NCI-H1694 treated with DMSO at 0.1 percent for 48 hours (cell line): ENCODE measurements around the gene ST3GAL4.
"Not testable (repeated sequence)": the region's sequence is repeated elsewhere in the genome, so short reads cannot be mapped to it uniquely, and the experiment has no call there.

Experiments
- DNase-seq: peaks from one replicate; lab custom pipeline; 2025; lab: John Stamatoyannopoulos, UW

ST3GAL4 gene

DNA sequence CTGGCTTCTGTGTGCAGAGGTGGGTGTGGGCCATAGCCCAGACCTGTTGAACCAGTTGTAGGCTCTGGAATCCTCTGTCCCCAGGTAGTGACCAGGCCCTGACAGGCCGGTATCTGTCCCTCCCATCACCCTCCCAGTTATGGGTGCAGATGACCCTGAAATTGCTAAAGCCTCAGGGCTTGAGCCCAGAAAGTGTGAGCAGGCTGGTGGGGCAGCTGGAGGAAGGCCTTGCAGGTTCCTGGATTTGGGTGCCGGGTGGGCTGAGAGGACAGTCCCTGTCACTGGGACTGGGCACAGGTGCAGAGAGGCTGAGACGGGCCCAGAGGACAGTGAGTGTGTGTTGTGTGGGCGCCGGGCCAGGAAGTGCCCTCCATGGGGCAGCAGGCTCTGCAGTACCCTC is 10.0 kb downstream of the ST3GAL4 start:
- DNase-seq = not testable (repeated sequence)

DNA sequence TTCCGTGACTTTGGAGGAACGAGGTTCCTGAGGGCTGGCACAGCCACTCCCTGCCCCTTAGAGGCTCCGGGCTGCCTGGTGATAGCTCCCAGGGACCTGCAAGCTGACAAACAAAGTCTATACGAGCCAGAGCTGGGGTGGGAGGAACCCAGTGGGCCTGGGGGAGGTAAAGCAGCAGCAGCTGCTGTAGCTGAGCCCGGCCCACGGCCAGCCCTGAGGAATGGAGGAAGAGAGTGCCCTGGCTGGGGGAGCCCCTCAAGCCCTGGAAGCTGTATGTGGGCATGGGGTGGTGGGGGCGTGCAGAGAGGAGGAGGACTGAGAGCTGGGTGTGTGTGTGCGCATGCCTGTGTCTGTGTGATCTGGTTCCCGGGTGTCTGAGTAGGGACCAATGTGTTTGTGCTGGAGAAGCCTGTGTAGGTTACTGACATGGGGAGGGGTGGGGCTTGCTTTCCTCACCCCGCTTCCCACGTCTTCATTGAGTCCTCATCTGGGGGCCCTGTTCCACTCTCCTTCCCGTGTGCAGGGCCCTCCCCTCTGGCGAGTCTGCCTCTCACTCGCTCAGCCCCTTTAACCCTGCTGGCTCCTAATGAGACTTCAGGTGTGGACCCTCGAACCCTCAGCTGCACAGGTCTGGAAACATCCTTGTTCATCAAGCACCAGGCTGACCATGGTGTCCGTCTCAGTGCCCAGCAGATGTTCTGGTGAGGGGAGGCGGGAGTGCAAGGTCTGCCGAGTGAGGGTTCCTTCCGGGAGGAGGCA is 10.8 kb downstream of the ST3GAL4 start:
- DNase-seq = no peak

DNA sequence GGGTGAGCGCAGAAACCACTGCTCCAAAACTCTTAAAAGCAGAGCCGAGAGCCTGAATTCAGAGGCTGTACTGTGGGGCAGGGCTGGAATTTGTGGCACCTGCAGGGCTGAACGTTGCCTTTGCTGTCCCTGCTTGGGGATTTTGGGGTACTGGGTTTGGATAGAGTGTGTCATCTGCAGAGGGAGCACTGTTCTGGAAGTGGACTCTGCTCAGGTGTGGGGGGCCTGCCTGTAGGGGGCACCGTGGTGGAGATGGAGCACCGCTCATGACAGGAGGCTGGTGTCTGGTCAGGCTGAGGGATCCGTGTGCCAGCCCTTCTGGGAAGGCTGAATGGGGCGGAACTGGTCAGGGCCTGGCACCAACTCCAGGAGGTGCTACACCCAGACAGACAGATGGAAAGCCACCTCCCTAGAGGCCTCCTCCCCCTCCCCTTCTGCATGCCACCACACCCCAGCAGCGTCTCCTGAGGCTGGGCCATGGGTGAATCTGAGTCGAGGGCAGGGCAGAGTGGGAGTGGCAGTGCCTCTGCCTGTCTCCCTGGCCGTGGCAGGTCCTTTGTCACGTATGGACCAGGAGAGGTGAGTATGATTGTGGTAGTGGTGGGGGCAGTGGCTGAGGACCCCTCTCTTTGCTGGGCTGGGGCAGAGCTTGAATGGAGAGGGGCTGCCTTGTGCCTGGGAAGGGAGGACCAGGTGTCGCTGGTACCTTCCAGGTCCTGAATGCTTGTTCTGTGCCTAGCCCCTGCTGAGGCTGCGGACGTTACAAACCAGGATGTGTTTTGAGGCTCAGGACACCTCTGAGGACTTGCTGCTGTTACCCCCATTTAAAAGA is 11.6 kb downstream of the ST3GAL4 start:
- DNase-seq = not testable (repeated sequence)

DNA sequence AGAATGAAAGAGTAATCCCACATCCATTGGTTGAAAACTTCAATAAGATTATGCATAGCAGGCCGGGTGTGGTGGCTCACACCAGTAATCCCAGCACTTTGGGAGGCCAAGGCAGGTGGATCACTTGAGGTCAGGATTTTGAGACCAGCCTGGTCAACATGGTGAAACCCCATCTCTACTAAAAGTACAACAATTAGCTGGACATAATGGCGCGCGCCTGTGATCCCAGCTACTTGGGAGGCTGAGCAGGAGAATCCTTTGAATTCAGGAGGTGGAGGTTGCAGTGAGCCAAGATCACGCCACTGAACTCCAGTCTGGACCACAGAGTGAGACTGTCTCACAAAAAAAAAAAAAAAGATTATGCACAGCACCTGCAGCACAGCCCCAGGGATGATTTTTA is 12.3 kb downstream of the ST3GAL4 start:
- not testable (repeated sequence) for DNase-seq

DNA sequence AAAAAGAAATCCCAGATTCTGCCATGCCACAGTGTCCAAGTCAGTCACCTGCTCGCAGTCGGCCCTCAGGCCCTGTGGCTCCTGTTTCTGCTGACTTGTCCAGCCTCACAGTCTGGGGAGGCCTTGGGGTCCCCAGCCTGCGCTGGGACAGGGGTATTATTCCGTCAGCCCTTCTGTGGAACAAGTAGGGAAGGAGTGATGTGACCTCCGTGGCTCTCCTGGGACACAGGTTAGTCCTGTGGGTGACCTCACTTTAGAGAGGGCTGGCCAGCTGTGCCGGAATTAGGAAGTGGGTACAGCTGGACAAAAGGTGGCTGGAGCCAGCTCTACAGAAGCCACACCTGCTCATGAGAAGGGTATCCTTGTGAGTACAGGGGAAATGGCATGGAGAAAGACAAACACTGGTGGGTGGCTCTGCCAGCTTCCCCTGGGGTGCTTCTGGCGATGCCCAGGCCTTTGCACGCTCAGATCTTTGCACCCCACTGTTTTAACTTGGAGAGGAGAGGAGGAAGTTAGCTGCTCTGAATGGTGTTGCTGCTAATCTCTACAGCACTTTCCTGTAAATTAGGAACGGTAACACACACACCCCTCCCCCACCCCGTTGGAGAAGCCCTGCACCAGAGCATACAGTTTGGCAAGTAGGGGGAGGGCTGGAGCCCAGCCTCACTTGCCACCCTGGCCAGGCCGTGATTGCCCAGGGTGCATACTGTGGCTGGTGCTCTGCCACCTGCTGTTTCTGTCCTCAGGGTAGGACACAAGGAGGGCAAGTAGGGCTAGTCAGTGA is 13.0 kb downstream of the ST3GAL4 start:
- not testable (repeated sequence) for DNase-seq

GRCh38 chr11:126370016-126370415 is 14.5 kb downstream of the ST3GAL4 start:
- DNase-seq = no peak

- no peak for DNase-seq
Measured at GRCh38 chr11:126371595-126371994, 16.1 kb downstream of the ST3GAL4 start.

DNA sequence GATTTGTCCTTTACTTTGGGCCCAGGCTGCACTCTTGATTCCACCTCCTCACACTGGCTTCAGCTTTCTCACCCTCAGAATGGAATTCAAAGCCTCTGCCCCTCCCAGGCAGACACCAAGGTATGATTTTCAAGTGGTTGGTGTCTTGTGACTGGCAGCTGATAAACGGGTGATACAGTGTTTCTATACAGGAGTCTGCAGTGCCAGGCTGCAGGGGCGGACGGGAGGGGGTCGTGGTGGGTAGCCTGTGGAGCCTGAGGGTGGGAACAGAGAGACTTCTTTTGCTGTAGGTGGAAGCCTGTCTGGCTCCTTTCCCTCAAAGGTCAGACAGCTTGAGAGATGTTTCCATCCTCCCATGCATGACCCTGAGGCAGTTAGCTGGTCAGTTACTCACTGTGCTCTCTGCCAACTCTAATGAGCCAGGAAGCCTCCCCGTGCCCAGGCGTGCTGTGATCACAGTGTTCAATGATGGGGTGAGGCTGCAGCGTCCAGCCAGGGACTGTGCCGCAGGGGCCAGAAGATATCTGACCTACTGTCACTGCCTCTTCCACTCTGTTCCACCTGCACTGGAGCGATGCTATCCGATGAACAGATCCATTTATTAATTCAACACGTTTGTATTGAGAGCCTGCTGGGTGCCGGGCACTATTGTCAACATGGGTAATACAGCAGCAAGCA is 18.0 kb downstream of the ST3GAL4 start:
- not testable (repeated sequence) for DNase-seq

DNA sequence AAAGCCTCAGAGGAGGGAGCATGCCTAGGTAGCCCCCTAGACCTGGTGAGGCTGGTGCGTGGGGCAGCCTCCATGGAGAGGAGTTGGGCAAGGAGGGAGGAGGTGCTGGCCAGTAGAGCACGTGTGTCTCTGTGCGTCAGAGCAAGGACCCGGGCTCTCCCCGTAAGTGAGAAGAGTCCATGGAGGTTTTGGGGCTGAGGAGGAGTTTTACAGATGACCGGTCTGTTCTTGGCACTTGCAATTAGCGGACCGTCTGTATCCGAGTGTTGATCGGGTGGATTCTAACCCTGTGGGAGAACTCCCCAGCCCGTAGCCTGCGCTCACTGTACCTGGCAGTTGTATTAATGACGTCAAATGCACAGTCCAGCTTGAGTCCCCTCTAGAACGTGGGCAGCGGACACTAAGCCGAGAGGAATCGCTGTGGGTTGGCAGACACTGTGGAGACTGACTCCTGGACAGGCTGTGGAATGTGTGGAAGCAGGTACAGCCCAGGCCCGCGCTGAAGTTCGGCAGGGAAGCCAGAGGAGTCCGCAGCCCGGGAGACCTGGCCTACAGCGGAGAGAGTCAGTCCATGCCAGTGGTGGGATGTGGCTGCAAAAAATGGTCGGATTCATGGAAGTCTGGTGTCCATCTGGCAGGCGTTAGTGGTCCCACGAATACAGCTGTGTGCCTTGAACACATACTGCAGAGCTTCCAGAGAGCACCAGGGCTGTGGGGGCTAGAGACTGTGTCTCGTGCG is 19.2 kb downstream of the ST3GAL4 start:
- DNase-seq = not testable (repeated sequence)

- no peak for DNase-seq
Measured at GRCh38 chr11:126375726-126376125, 20.2 kb downstream of the ST3GAL4 start.

DNA sequence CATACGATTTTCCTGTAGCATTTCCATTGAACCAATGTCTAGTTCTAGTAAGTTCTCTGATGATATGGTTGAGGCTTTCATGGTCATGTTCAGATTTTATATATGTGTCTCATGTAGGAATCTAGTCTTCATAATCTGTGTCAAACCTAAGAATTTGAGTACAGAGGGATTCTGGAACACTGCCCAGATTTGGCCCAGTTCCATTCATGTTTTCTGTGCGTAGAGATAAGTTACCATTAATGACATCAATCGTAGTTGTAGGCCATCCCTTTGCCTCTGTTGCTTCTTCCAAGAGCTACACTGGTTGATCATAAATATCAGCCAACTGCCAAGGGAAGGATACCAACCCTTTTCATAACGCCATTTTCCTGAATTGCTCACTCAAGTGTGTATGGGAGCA is 23.3 kb downstream of the ST3GAL4 start:
- no peak for DNase-seq

DNA sequence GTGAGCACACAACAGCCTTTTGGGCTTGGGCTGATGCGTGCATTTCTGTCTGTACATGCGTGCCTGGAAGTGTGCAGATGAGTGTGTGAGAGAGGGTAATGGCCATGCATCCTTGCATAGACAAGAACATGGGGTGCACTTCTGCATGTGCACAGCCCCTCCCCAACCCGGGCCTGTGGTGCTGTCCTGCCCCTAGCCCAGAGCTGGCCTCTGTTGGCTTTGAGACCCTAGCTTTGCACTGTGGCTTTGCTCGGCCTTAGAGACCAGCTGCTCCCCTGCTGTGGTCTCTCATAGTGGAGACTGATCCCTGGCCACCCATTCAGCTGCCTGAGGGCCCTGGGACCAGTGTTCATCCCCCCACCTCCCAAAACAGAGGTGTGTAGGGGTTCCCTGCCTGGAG is 25.4 kb downstream of the ST3GAL4 start:
- DNase-seq = no peak

DNA sequence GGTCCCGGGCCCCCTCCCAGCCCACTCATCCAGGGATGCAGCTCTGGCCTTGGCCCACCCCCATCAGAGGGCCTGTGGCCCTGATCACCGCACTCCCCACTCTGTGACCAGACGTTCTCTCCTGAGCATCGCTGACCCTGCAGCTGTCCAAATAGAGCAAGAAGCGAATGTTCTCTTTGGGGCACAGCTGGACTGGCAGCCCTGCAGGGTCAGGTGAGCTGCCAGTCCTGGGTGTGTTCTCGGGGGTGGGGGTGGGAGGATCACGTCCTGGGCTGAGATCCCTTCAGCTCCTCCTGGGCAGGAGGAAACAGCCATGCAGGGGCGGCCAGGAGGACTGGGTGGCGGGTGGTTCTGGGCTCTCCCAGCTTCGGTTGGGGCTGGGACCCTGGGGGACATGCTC is 26.5 kb downstream of the ST3GAL4 start:
- not testable (repeated sequence) for DNase-seq

- not testable (repeated sequence) for DNase-seq
Measured at GRCh38 chr11:126382641-126383040, 27.2 kb downstream of the ST3GAL4 start.

- no peak for DNase-seq
Measured at GRCh38 chr11:126383339-126384335, 28.2 kb downstream of the ST3GAL4 start.

- no peak for DNase-seq
Measured at GRCh38 chr11:126384449-126385070, 29.1 kb downstream of the ST3GAL4 start.

DNA sequence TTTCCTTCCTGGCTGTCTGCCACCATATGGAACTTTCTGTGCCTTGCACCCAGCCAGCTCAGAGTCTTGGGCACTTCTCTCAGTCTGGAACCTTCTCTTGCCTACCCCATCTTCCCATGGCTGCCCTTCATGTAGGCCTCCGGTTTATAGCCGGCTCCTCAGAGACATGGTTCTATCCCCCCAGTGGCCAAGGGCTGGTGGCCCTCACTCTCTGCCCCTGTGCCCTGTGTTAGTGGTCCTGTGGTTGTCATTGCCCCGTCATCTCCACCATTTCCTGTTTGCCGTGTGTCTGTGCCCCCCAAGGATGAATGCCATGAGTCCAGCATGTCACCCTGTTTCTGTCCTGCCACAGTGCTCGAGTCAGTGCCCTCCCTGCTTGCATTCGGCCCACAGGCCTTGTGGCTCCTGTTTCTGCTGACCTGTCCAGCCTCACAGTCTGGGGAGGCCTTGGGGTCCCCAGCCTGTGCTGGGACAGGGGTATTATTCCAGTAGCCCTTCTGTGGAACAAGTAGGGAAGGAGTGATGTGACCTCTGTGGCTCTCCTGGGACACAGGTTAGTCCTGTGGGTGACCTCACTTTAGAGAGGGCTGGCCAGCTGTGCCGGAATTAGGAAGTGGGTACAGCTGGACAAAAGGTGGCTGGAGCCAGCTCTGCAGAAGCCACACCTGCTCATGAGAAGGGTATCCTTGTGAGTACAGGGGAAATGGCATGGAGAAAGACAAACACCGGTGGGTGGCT is 30.7 kb downstream of the ST3GAL4 start:
- no peak for DNase-seq

DNA sequence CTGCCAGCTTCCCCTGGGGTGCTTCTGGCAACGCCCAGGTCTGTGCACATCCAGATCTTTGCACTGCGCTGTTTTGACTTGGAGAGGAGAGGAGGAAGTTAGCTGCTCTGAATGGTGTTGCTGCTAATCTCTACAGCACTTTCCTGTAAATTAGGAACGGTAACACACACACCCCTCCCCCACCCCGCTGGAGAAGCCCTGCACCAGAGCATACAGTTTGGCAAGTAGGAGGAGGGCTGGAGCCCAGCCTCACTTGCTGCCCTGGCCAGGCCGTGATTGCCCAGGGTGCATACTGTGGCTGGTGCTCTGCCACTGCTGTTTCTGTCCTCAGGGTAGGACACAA is 31.2 kb downstream of the ST3GAL4 start:
- DNase-seq = not testable (repeated sequence)

DNA sequence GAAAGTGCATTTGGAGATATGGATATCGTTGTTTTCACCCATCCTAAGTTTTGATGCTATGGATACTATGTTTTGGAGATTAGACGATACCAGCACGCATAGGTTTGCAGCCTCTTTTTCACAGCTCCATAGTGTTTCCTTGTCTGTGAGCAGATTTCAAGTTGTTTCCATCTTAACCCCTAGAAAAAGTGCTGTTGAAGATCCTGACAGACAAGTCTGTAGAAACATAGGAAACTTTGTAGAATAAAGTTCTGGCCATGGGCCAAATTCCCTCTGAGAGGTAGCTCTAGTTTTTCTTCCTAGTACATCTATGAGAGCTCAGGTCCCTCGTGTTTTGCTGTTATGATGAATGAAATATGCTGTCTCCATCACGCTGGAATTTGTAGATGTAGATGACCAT is 32.4 kb downstream of the ST3GAL4 start:
- DNase-seq = no peak
